KG1 (cell line): Measurements from ENCODE around the gene DLX2.

Experiments
- DNase-seq: peaks from one replicate; lab custom pipeline; 2025; lab: John Stamatoyannopoulos, UW

Gene DLX2

GRCh38 chr2:172053486-172053885, 49.2 kb downstream of the DLX2 start:
- DNase-seq, result no peak

GRCh38 chr2:172052000-172052983, 50.4 kb downstream of the DLX2 start:
- DNase-seq, result no peak

GRCh38 chr2:172050479-172051125, 52.1 kb downstream of the DLX2 start:
- DNase-seq, result no peak

- no peak for DNase-seq
Measured at GRCh38 chr2:172049567-172050120, 53.1 kb downstream of the DLX2 start.
